Sigmoid colon (tissue), 4 donors: ENCODE measurements around the gene TNRC18.

Experiments
- CTCF ChIP-seq, 4 experiments: fragments of 450-650 bp in 3 of 4; fragments of 200-600 bp in 1 of 4; IDR thresholded peaks; one replicate each; pipeline ENCODE4 v1.5.1; 2016 to 2019; ENCODE audit warnings: antibody characterized with exemption in 4 of 4, mild to moderate bottlenecking in 3 of 4, moderate library complexity in 2 of 4
- EP300 ChIP-seq, 4 donors: sonication (generic); formaldehyde crosslinking; IDR thresholded peaks; one replicate each; pipeline ENCODE4 v1.6.1; 2017; ENCODE audit warnings: antibody characterized with exemption in 4 of 4
- POLR2A ChIP-seq, 2 donors: fragments of 450-650 bp; IDR thresholded peaks; one replicate each; pipeline ENCODE4 v1.6.1; 2016; ENCODE audit warnings: antibody characterized with exemption in 2 of 2, mild to moderate bottlenecking in 2 of 2, moderate library complexity in 2 of 2
- POLR2AphosphoS5 ChIP-seq, 4 donors: sonication (generic); formaldehyde crosslinking; IDR thresholded peaks; one replicate each; pipeline ENCODE4 v1.6.1; 2017; ENCODE audit warnings: antibody characterized with exemption in 4 of 4

GRCh38 chr7:5348134-5349004, 75.3 kb downstream of the TNRC18 start:
- TF ChIP-seq EP300 (IDR thresholded peaks at IDR 0.05) (no peak), CTCF (IDR thresholded peaks at IDR 0.05) (no peak), POLR2AphosphoS5 (IDR thresholded peaks at IDR 0.05) (no peak), POLR2A (IDR thresholded peaks at IDR 0.05) (no peak)
